Spinal cord (tissue), 10 donors: ENCODE measurements around the gene LHX4. TPM values are rescaled to one million over a fixed set of nuclear protein-coding genes. Genes with fewer than 3 reads are reported as not detected.

Experiments used
- DNase-seq, 6 donors: peaks; one replicate each; pipeline versions ENCODE4 v3.0.0 to v3.0.0-alpha.2; 2013 to 2015; ENCODE audit warnings: low spot score in 6 of 6, low read depth in 4 of 6
- H3K27ac ChIP-seq: one replicate; pipeline ENCODE4 v1.5.1; 2013; ENCODE audit warnings: low read depth, low read length, control low read depth
- H3K27me3 ChIP-seq: one replicate; pipeline ENCODE4 v1.6.1; 2013; ENCODE audit warnings: low read length; ENCODE audit not compliant: control insufficient read depth, insufficient read depth
- H3K36me3 ChIP-seq: one replicate; pipeline ENCODE4 v1.6.1; 2013; ENCODE audit warnings: low read length; ENCODE audit not compliant: control insufficient read depth, insufficient read depth
- H3K4me1 ChIP-seq: one replicate; pipeline ENCODE4 v1.6.1; 2013; ENCODE audit warnings: low read length; ENCODE audit not compliant: control insufficient read depth, insufficient read depth
- H3K4me3 ChIP-seq: one replicate; pipeline ENCODE4 v1.5.1; 2013; ENCODE audit warnings: low read depth, low read length, control low read depth
- H3K9me3 ChIP-seq: one replicate; pipeline ENCODE4 v1.6.1; 2013; ENCODE audit warnings: low read length; ENCODE audit not compliant: control insufficient read depth, insufficient read depth
- WGBS: methylation state at CpG from one replicate; pipeline ENCODE4 v1.1.5; 2013; ENCODE audit warnings: missing lambda C conversion rate; ENCODE audit not compliant: insufficient coverage; 5-methylcytosine and 5-hydroxymethylcytosine counted together
- polyA plus RNA-seq, 2 donors: library from polyadenylated mRNA; unstranded; fragments of 120-200 nt; gene quantifications; one replicate each; pipeline ENCODE4 v1.2.1, GENCODE V29; 2013; ENCODE audit not compliant: insufficient read length in 2 of 2
- total RNA-seq, 2 donors: library from RNA; depleted of rRNA in 1 of 2; stranded (reverse); fragments of 120-200 nt in 1 of 2; fragments of >200 nt in 1 of 2; gene quantifications; one replicate each; pipeline versions ENCODE4 v1.2.3 to v1.2.4, GENCODE V29; 2013 to 2014
- donor health status: healthy.

Gene LHX4
- total and polyA plus RNA-seq, 4 donors: 0.39 to 4.4 (median 2.5) TPM

GRCh38 chr1:180208264-180208663, 21.8 kb upstream of the LHX4 start:
- 85% methylated on average over 4 of the region's 4 CpGs for WGBS
- Histone ChIP-seq H3K36me3 (no peaks in the 10 kb centered on the region), H3K9me3 (no peaks in the 10 kb centered on the region), H3K4me1 (peaks cover 10% of the 10 kb centered on the region), H3K27me3 (peaks cover 26% of the 10 kb centered on the region), H3K27ac (no peak overlapping the region), H3K4me3 (no peak overlapping the region)
- no peak for DNase-seq

GRCh38 chr1:180210008-180210620, 19.9 kb upstream of the LHX4 start:
- peaks cover 31% of the 10 kb centered on the region for H3K27me3 ChIP-seq
- H3K4me1 ChIP-seq: peaks cover 16% of the 10 kb centered on the region
- WGBS: 40% methylated on average over 3 of the region's 4 CpGs
- peak in 2 of 6 donors; percentile 54 to 71 for DNase-seq
- H3K4me3 ChIP-seq: no peak overlapping the region
- no peaks in the 10 kb centered on the region for H3K9me3 ChIP-seq
- no peak overlapping the region for H3K27ac ChIP-seq
- H3K36me3 ChIP-seq: no peaks in the 10 kb centered on the region

- peaks cover 16% of the 10 kb centered on the region for H3K4me1 ChIP-seq
- H3K4me3 ChIP-seq: no peak overlapping the region
- 87% methylated on average over 12 of the region's 12 CpGs for WGBS
- no peak for DNase-seq
- no peak overlapping the region for H3K27ac ChIP-seq
- peaks cover 34% of the 10 kb centered on the region for H3K27me3 ChIP-seq
- no peaks in the 10 kb centered on the region for H3K9me3 ChIP-seq
- H3K36me3 ChIP-seq: no peaks in the 10 kb centered on the region
Observed at GRCh38 chr1:180211156-180211859, 18.8 kb upstream of the LHX4 start.

- Histone ChIP-seq H3K27ac (no peak overlapping the region), H3K27me3 (peaks cover 32% of the 10 kb centered on the region), H3K4me1 (peaks cover 19% of the 10 kb centered on the region), H3K9me3 (no peaks in the 10 kb centered on the region), H3K4me3 (no peak overlapping the region), H3K36me3 (no peaks in the 10 kb centered on the region)
- 80% methylated on average over 5 of the region's 8 CpGs for WGBS
- no peak for DNase-seq
Observed at GRCh38 chr1:180211860-180212229, 18.2 kb upstream of the LHX4 start.

GRCh38 chr1:180213401-180214170, 16.5 kb upstream of the LHX4 start:
- Histone ChIP-seq H3K4me3 (no peak overlapping the region), H3K9me3 (no peaks in the 10 kb centered on the region), H3K27ac (no peak overlapping the region), H3K4me1 (peaks cover 23% of the 10 kb centered on the region), H3K36me3 (no peaks in the 10 kb centered on the region), H3K27me3 (peaks cover 30% of the 10 kb centered on the region)
- peak in 2 of 6 donors; percentile 29 to 51 for DNase-seq
- WGBS: 73% methylated on average over 9 of the region's 15 CpGs

GRCh38 chr1:180215856-180216625, 14.0 kb upstream of the LHX4 start:
- WGBS: 81% methylated on average over 15 of the region's 22 CpGs
- no peaks in the 10 kb centered on the region for H3K9me3 ChIP-seq
- H3K4me1 ChIP-seq: peaks cover 14% of the 10 kb centered on the region
- H3K36me3 ChIP-seq: no peaks in the 10 kb centered on the region
- H3K27me3 ChIP-seq: peaks cover 47% of the 10 kb centered on the region
- no peak for DNase-seq
- no peak overlapping the region for H3K27ac ChIP-seq
- H3K4me3 ChIP-seq: no peak overlapping the region

GRCh38 chr1:180217006-180217405, 13.1 kb upstream of the LHX4 start:
- H3K36me3 ChIP-seq: no peaks in the 10 kb centered on the region
- no peak for DNase-seq
- H3K4me3 ChIP-seq: no peak overlapping the region
- 76% methylated on average over 4 of the region's 7 CpGs for WGBS
- H3K4me1 ChIP-seq: peaks cover 14% of the 10 kb centered on the region
- H3K27ac ChIP-seq: no peak overlapping the region
- no peaks in the 10 kb centered on the region for H3K9me3 ChIP-seq
- peaks cover 47% of the 10 kb centered on the region for H3K27me3 ChIP-seq

- no peak overlapping the region for H3K4me3 ChIP-seq
- no peak overlapping the region for H3K27ac ChIP-seq
- no peaks in the 10 kb centered on the region for H3K36me3 ChIP-seq
- no peaks in the 10 kb centered on the region for H3K9me3 ChIP-seq
- H3K27me3 ChIP-seq: peaks cover 50% of the 10 kb centered on the region
- DNase-seq: no peak
- H3K4me1 ChIP-seq: peaks cover 7% of the 10 kb centered on the region
- 84% methylated on average over 17 of the region's 20 CpGs for WGBS
Observed at GRCh38 chr1:180218806-180219765, 11.0 kb upstream of the LHX4 start.
